IMR-90 (cell line): Measurements from ENCODE around the gene LDHB. TPM values are rescaled to one million over a fixed set of nuclear protein-coding genes. Genes with fewer than 3 reads are reported as not detected.

ENCODE experiments used
- ATAC-seq: fragments of 200-7000 bp; cut with Tn5 transposase; 2 replicates; pipeline ENCODE4 v1.9.1; 2020; ENCODE audit warnings: low read depth, mild to moderate bottlenecking, moderate library complexity
- BruUV-seq: library from RNA; stranded (reverse); fragments of 400-500 nt; replicated peaks from 2 replicates; lab custom pipeline; 2021; lab: Mats Ljungman, UMichigan
- CTCF ChIA-PET: fragments of 300-600 bp; formaldehyde crosslinking; extraction: SDS; loops from one replicate; lab custom pipeline; 2021; ENCODE audit warnings: antibody characterized with exemption; lab: Yijun Ruan, JAX
- POLR2A ChIA-PET: fragments of 300-600 bp; sonication (Branson Sonifier 250); formaldehyde crosslinking; loops from one replicate; lab custom pipeline; 2022; ENCODE audit warnings: antibody characterized with exemption; ENCODE audit not compliant: unreplicated experiment; lab: Charles Lee
- DNase-seq: peaks from one replicate; pipeline ENCODE4 v3.0.0; 2013
- H2AFZ ChIP-seq: replicated peaks from 2 replicates; pipeline ENCODE3; 2013; ENCODE audit warnings: low read length, mild to moderate bottlenecking; ENCODE audit not compliant: poor library complexity
- H2AK5ac ChIP-seq: 2 replicates; pipeline ENCODE4 v1.6.1; 2013; ENCODE audit warnings: low read depth, low read length, inconsistent platforms
- H2AK9ac ChIP-seq: replicated peaks from 2 replicates; pipeline ENCODE3; 2013; ENCODE audit warnings: mild to moderate bottlenecking, low read depth, low read length, moderate library complexity; ENCODE audit not compliant: poor library complexity
- H2BK120ac ChIP-seq: 2 replicates; pipeline ENCODE4 v1.6.1; 2013; ENCODE audit warnings: low read depth, low read length, inconsistent platforms
- H2BK15ac ChIP-seq: 3 replicates; pipeline ENCODE4 v1.6.1; 2013; ENCODE audit warnings: low read depth, low read length, inconsistent platforms
- H2BK20ac ChIP-seq: 2 replicates; pipeline ENCODE4 v1.6.1; 2013; ENCODE audit warnings: low read depth, mild to moderate bottlenecking, inconsistent platforms, low read length, moderate library complexity
- H2BK5ac ChIP-seq: 2 replicates; pipeline ENCODE4 v1.6.1; 2013; ENCODE audit warnings: mild to moderate bottlenecking, low read depth, low read length, inconsistent platforms; ENCODE audit not compliant: poor library complexity, severe bottlenecking
- H3K14ac ChIP-seq: replicated peaks from 2 replicates; pipeline ENCODE4 v1.6.1; 2013; ENCODE audit warnings: low read depth, low read length, inconsistent platforms
- H3K18ac ChIP-seq: 2 replicates; pipeline ENCODE4 v1.6.1; 2013; ENCODE audit warnings: low read depth, low read length, control low read depth
- H3K23ac ChIP-seq: 2 replicates; pipeline ENCODE4 v1.6.1; 2013; ENCODE audit warnings: low read depth, low read length, inconsistent platforms
- H3K27ac ChIP-seq: 2 replicates; pipeline ENCODE4 v1.5.1; 2013; ENCODE audit warnings: mild to moderate bottlenecking, control low read depth, low read length; ENCODE audit not compliant: insufficient read depth
- H3K27me3 ChIP-seq: 2 replicates; pipeline ENCODE4 v1.6.1; 2013; ENCODE audit warnings: low read length; ENCODE audit not compliant: control insufficient read depth, insufficient read depth
- H3K36me3 ChIP-seq: 2 replicates; pipeline ENCODE4 v1.6.1; 2013; ENCODE audit warnings: low read length, mixed read lengths; ENCODE audit not compliant: control insufficient read depth, insufficient read depth
- H3K4ac ChIP-seq: 2 replicates; pipeline ENCODE4 v1.6.1; 2013; ENCODE audit warnings: low read depth, low read length, inconsistent platforms
- H3K4me1 ChIP-seq: 2 replicates; pipeline ENCODE4 v1.6.1; 2013; ENCODE audit warnings: low read length, mixed read lengths; ENCODE audit not compliant: control insufficient read depth, insufficient read depth
- H3K4me2 ChIP-seq: 2 replicates; pipeline ENCODE4 v1.6.1; 2013; ENCODE audit warnings: low read depth, mild to moderate bottlenecking, control low read depth, low read length, moderate library complexity
- H3K4me3 ChIP-seq: 2 replicates; pipeline ENCODE4 v1.5.1; 2013; ENCODE audit warnings: low read depth, mild to moderate bottlenecking, control low read depth, low read length, moderate library complexity; ENCODE audit not compliant: insufficient read depth
- H3K56ac ChIP-seq: 2 replicates; pipeline ENCODE4 v1.6.1; 2013; ENCODE audit warnings: low read length, inconsistent platforms; ENCODE audit not compliant: insufficient read depth; ENCODE audit errors: extremely low read depth
- H3K79me1 ChIP-seq, 2 experiments: 2 replicates each; pipeline ENCODE4 v1.6.1; 2013; ENCODE audit warnings: low read length in 2 of 2, inconsistent platforms in 1 of 2, low read depth in 1 of 2
- H3K9ac ChIP-seq: 2 replicates; pipeline ENCODE4 v1.6.1; 2013; ENCODE audit warnings: low read depth, low read length, control low read depth
- H3K9me1 ChIP-seq: 2 replicates; pipeline ENCODE4 v1.6.1; 2013; ENCODE audit warnings: low read length, inconsistent platforms; ENCODE audit not compliant: insufficient read depth
- H3K9me3 ChIP-seq: 2 replicates; pipeline ENCODE4 v1.6.1; 2013; ENCODE audit warnings: low read length; ENCODE audit not compliant: control insufficient read depth, insufficient read depth
- H4K20me1 ChIP-seq: 2 replicates; pipeline ENCODE4 v1.6.1; 2013; ENCODE audit warnings: low read length, inconsistent platforms; ENCODE audit not compliant: insufficient read depth
- H4K5ac ChIP-seq: 2 replicates; pipeline ENCODE4 v1.6.1; 2013; ENCODE audit warnings: mild to moderate bottlenecking, low read depth, low read length, control low read depth
- H4K8ac ChIP-seq, 2 experiments: 2 replicates each; pipeline ENCODE4 v1.6.1; 2013; ENCODE audit warnings: low read depth in 2 of 2, low read length in 2 of 2, control low read depth in 1 of 2, inconsistent platforms in 1 of 2
- H4K91ac ChIP-seq: 2 replicates; pipeline ENCODE4 v1.6.1; 2013; ENCODE audit warnings: low read depth, low read length, inconsistent platforms; ENCODE audit not compliant: insufficient read depth
- BHLHE40 ChIP-seq: fragments of 150-350 bp; IDR thresholded peaks from 2 replicates; pipeline ENCODE4 v1.6.1; 2016; ENCODE audit warnings: mild to moderate bottlenecking, low read depth, low read length
- CEBPB ChIP-seq: IDR thresholded peaks from 2 replicates; pipeline ENCODE4 v1.6.1; 2012; ENCODE audit warnings: low read depth, low read length, improper control_type of control experiment
- CHD1 ChIP-seq: IDR thresholded peaks from 2 replicates; pipeline ENCODE4 v1.6.1; 2012; ENCODE audit warnings: low read depth, low read length, improper control_type of control experiment
- FOS ChIP-seq: fragments of 150-350 bp; IDR thresholded peaks from 2 replicates; pipeline ENCODE4 v1.6.1; 2016; ENCODE audit warnings: low read depth, low read length
- MAFK ChIP-seq: IDR thresholded peaks from 2 replicates; pipeline ENCODE4 v1.6.1; 2012; ENCODE audit warnings: low read depth, low read length, improper control_type of control experiment
- MAZ ChIP-seq: IDR thresholded peaks from 2 replicates; pipeline ENCODE4 v1.6.1; 2012; ENCODE audit warnings: low read depth, mild to moderate bottlenecking, low read length, improper control_type of control experiment, moderate library complexity, borderline replicate concordance
- MXI1 ChIP-seq: IDR thresholded peaks from 2 replicates; pipeline ENCODE4 v1.6.1; 2012; ENCODE audit warnings: low read depth, mild to moderate bottlenecking, low read length, moderate library complexity, borderline replicate concordance
- POLR2A ChIP-seq: IDR thresholded peaks from 2 replicates; pipeline ENCODE4 v1.6.1; 2012; ENCODE audit warnings: mild to moderate bottlenecking, low read depth, low read length
- RAD21 ChIP-seq: IDR thresholded peaks from 2 replicates; pipeline ENCODE4 v1.6.1; 2012; ENCODE audit warnings: low read length, improper control_type of control experiment
- RCOR1 ChIP-seq: IDR thresholded peaks from 2 replicates; pipeline ENCODE4 v1.6.1; 2012; ENCODE audit warnings: mild to moderate bottlenecking, low read length, improper control_type of control experiment; ENCODE audit not compliant: insufficient replicate concordance
- RFX5 ChIP-seq: IDR thresholded peaks from 2 replicates; pipeline ENCODE4 v1.8.0; 2012; ENCODE audit warnings: low read depth, mild to moderate bottlenecking, low read length, moderate library complexity
- SMC3 ChIP-seq: fragments of 150-350 bp; IDR thresholded peaks from 2 replicates; pipeline ENCODE4 v1.6.1; 2016; ENCODE audit warnings: low read depth, mild to moderate bottlenecking, antibody characterized with exemption, low read length, moderate library complexity
- USF2 ChIP-seq: fragments of 150-350 bp; IDR thresholded peaks from 2 replicates; pipeline ENCODE4 v1.6.1; 2017; ENCODE audit warnings: mild to moderate bottlenecking, antibody characterized with exemption, low read length, low read depth
- dilution Hi-C: fragments of 300-500 bp; cut with HindIII; formaldehyde crosslinking; loops from one replicate; pipeline ENCODE4 v1.14.3; 2018; ENCODE audit warnings: low sequenced_read_pairs; ENCODE audit not compliant: unreplicated experiment
- in situ Hi-C: fragments of 300-500 bp; cut with MboI; formaldehyde crosslinking; loops from 3 replicates; pipeline ENCODE4 v1.14.3; 2019; ENCODE audit warnings: low sequenced_read_pairs, inconsistent platforms, mixed read lengths
- intact Hi-C: fragments of 100-400 bp; cut with micrococcal nuclease; formaldehyde crosslinking; loops from 2 replicates; pipeline ENCODE4 v1.10.0; 2022
- polyA plus RNA-seq, 3 experiments: library from polyadenylated mRNA; depleted of rRNA; stranded (reverse); fragments of >200 nt; gene quantifications; 2 replicates each; pipeline ENCODE4 v1.2.3, GENCODE V29; 2012; ENCODE audit warnings: low replicate concordance in 1 of 3
- total RNA-seq: library from RNA; depleted of rRNA; stranded (reverse); fragments of >200 nt; gene quantifications from 2 replicates; pipeline ENCODE4 v1.2.3, GENCODE V29; 2012
- TF ChIP-seq, protein P1 (sequence below): fragments of 150-350 bp; IDR thresholded peaks from 2 replicates; pipeline ENCODE4 v1.6.1; 2016; ENCODE audit warnings: low read depth, mild to moderate bottlenecking, low read length, moderate library complexity, borderline replicate concordance

The LDHB gene
- total and polyA plus RNA-seq, 2 of the 4 experiments (the other 2 are of a cell fraction): 623 to 630 TPM

DNA sequence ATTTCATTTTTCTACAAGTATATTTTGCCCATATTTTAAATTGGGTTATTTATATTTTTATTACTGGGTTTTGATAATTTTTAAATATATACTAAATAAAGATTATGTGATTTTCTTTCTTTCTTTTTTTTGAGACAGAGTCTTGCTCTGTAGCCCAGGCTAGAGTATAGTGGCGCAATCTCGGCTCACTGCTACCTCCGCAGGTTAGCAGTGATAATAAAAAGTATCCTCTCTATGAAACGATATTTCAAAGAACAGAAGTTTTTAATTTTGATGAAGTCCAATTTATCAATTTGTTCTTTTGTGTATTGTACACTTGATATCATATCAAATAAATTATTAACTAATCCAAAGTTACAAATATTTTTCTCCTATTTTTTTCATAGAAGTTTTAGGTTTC, 47.2 kb upstream of the LDHB start (continued):
- TF ChIP-seq BHLHE40: no peak
- TF ChIP-seq MAZ: no peak
- TF ChIP-seq USF2: no peak
- TF ChIP-seq RAD21: no peak

DNA sequence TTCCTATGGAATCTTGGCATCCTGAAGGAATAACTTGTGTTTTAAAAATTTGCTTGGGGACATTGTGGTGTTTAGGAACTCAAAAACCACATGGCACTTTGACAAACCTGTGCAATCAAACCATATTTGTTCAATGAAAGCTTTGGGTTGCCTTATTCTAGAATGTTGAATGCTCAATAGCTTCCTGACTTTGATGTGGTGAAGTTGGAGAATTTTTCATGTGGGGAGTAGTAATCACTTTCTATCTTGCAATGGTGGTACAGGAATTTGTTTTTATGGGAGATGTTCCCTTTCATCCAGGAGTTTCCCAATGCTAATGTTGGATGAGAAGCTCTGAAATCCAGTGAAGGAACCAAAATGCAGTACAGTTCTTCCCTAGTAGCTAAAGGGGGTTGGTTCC, 42.2 kb upstream of the LDHB start:
- no peak overlapping the region for H2BK15ac ChIP-seq
- no peaks in the 10 kb centered on the region for H3K27me3 ChIP-seq
- H3K79me1 ChIP-seq: no peaks in the 10 kb centered on the region
- DNase-seq: no peak
- dilution Hi-C loops (no loop called here), intact Hi-C loops (loop anchor here (2.0 kb wide), 2 partner anchors 241 to 743 kb away; partner anchors contain the start of gene ABCC9), in situ Hi-C loops (loop anchor here (5.0 to 25.0 kb wide), 2 partner anchors 287 to 737 kb away; no protein-coding TSS in a partner anchor)
- no peak overlapping the region for H4K91ac ChIP-seq
- no peak overlapping the region for H3K4me3 ChIP-seq
- H3K18ac ChIP-seq: no peak overlapping the region
- H2BK5ac ChIP-seq: no peak overlapping the region
- H3K9ac ChIP-seq: no peak overlapping the region
- no peaks in the 10 kb centered on the region for H3K9me3 ChIP-seq
- no peak overlapping the region for H2AFZ ChIP-seq
- H3K56ac ChIP-seq: no peak overlapping the region
- H3K14ac ChIP-seq: no peak overlapping the region
- no peak overlapping the region for H3K23ac ChIP-seq
- BruUV-seq: no TSS peak
- ATAC-seq: no peak
- CTCF ChIA-PET: interaction anchor here (0.8 to 3.7 kb wide), 5 partner anchors 10 to 743 kb away, joined by 3 to 59 read pairs (median 3); no protein-coding TSS in a partner anchor
- 0 out of 2 replicates have a peak, but pooled peaks cover 2% of the 10 kb centered on the region for H3K4me1 ChIP-seq
- H2BK120ac ChIP-seq: no peak overlapping the region
- no peaks in the 10 kb centered on the region for H3K9me1 ChIP-seq
- H2BK20ac ChIP-seq: no peak overlapping the region
- no peak overlapping the region for H4K8ac ChIP-seq
- H2AK9ac ChIP-seq: no peak overlapping the region
- H3K4ac ChIP-seq: no peak overlapping the region
- POLR2A ChIA-PET: no interaction called here
- H3K4me2 ChIP-seq: no peak overlapping the region
- no peak overlapping the region for H4K5ac ChIP-seq
- no peak overlapping the region for H2AK5ac ChIP-seq
- H3K27ac ChIP-seq: no peak overlapping the region
- no peaks in the 10 kb centered on the region for H3K36me3 ChIP-seq
- H4K20me1 ChIP-seq: no peaks in the 10 kb centered on the region
- TF ChIP-seq, protein P1, sequence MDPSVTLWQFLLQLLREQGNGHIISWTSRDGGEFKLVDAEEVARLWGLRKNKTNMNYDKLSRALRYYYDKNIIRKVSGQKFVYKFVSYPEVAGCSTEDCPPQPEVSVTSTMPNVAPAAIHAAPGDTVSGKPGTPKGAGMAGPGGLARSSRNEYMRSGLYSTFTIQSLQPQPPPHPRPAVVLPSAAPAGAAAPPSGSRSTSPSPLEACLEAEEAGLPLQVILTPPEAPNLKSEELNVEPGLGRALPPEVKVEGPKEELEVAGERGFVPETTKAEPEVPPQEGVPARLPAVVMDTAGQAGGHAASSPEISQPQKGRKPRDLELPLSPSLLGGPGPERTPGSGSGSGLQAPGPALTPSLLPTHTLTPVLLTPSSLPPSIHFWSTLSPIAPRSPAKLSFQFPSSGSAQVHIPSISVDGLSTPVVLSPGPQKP: no peak
- TF ChIP-seq RFX5 (no peak), POLR2A (no peak), CHD1 (no peak), CEBPB (no peak), FOS (no peak), RCOR1 (no peak), USF2 (no peak), MXI1 (no peak), RAD21 (no peak), SMC3 (no peak), MAFK (no peak)
